ENCODE data around the gene SORCS1. TPM values are rescaled to one million over a fixed set of nuclear protein-coding genes. Genes with fewer than 3 reads are reported as not detected.

Gene SORCS1
- total and polyA plus RNA-seq, 2 of the 13 experiments (the other 11 are each of a cell fraction or from before 2014, with no cell fraction given), result not detected

DNA sequence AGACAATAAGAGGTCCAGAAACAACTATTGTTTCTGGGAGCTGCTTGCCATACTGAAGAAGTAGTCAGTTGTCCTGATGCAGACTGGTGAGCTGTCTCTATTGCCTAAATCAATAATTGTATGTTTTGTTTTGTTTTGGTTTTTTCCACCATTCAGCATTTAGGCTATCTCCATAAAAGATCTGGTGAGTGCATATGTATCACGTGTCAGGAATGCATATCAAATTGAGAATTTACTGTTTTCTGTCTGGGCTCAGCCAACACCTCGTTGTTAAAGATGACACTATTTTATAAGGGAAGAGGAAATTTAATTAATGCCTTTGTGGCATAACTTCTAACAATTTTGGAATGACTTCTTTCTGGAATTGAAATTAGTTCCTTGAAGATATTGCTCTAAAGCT is 66.2 kb downstream of the SORCS1 start:
- Histone ChIP-seq H2AFZ (ENCODE audit: low read length) (no peak overlapping the region), H3K4me3 (replicated peaks in 1 of 3; ENCODE audit: insufficient read depth in 1 of 3, low read depth in 2 of 3, low read length in 3 of 3) (no peak overlapping the region), H3K27me3 (ENCODE audit: control insufficient read depth in 1 of 2, insufficient read depth in 2 of 2, low read length in 2 of 2) (no peaks in the 10 kb centered on the region), H3K79me2 (ENCODE audit: insufficient read depth, low read length) (no peaks in the 10 kb centered on the region), H3K4me2 (ENCODE audit: low read depth, low read length) (no peak overlapping the region), H3K9me3 (ENCODE audit: low read length) (peaks cover 75% of the 10 kb centered on the region), H3K36me3 (replicated peaks in 1 of 2; ENCODE audit: control insufficient read depth in 1 of 2, insufficient read depth in 2 of 2, low read length in 2 of 2) (no peaks in the 10 kb centered on the region), H3K9ac (ENCODE audit: insufficient read depth, low read depth, low read length) (no peak overlapping the region), H3K4me1 (ENCODE audit: insufficient read depth, low read length) (peaks cover 11% of the 10 kb centered on the region), H3K27ac (ENCODE audit: extremely low read length, insufficient read depth, low read length) (no peak overlapping the region), H4K20me1 (ENCODE audit: insufficient read depth, low read length) (no peaks in the 10 kb centered on the region)
- ChIA-PET CTCF (ENCODE audit: low intra/inter-chr PET ratio, low total read pairs) (no interaction called here), POLR2A (no interaction called here)
- intact Hi-C loops (cut with micrococcal nuclease; ENCODE audit: unreplicated experiment) (no loop called here), in situ Hi-C loops (cut with HindIII; ENCODE audit: extremely low pct_ligation_motif_present, low pct_unique_long_range_greater_than_20kb) (no loop called here)
- WGBS (ENCODE audit: low lambda C conversion rate), result 6% methylated on average over 2 of the region's 2 CpGs
- FAIRE-seq, result no peak
- TF ChIP-seq HOXA7 (CRISPR knock-in tag; IDR thresholded peaks at IDR 0.05) (no peak), ZNF672 (CRISPR knock-in tag; IDR thresholded peaks at IDR 0.05) (no peak), WIZ (CRISPR knock-in tag; IDR thresholded peaks at IDR 0.05) (no peak), DNMT3B (CRISPR knock-in tag; conservative IDR thresholded peaks at IDR 0.05) (no peak), NCOA5 (CRISPR knock-in tag; IDR thresholded peaks at IDR 0.05) (no peak), SMYD3 (CRISPR knock-in tag; IDR thresholded peaks at IDR 0.05) (no peak), GZF1 (CRISPR knock-in tag; IDR thresholded peaks at IDR 0.05) (no peak), XRCC5 (optimal IDR thresholded peaks at IDR 0.05; ENCODE audit: low read length) (no peak), ZBTB3 (CRISPR knock-in tag; IDR thresholded peaks at IDR 0.05; ENCODE audit: borderline replicate concordance, low read depth) (no peak), ZNF441 (CRISPR knock-in tag; IDR thresholded peaks at IDR 0.05; ENCODE audit: borderline replicate concordance) (no peak), FOSL1 (CRISPR knock-in tag; IDR thresholded peaks at IDR 0.05; ENCODE audit: borderline replicate concordance) (no peak), AGO1 (IDR thresholded peaks at IDR 0.05; ENCODE audit: low read depth, low read length, poor library complexity, severe bottlenecking) (no peak)
- TF ChIP-seq, protein P1, sequence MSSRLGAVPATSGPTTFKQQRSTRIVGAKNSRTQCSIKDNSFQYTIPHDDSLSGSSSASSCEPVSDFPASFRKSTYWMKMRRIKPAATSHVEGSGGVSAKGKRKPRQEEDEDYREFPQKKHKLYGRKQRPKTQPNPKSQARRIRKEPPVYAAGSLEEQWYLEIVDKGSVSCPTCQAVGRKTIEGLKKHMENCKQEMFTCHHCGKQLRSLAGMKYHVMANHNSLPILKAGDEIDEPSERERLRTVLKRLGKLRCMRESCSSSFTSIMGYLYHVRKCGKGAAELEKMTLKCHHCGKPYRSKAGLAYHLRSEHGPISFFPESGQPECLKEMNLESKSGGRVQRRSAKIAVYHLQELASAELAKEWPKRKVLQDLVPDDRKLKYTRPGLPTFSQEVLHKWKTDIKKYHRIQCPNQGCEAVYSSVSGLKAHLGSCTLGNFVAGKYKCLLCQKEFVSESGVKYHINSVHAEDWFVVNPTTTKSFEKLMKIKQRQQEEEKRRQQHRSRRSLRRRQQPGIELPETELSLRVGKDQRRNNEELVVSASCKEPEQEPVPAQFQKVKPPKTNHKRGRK (CRISPR knock-in tag; IDR thresholded peaks at IDR 0.05), result no peak
- TF ChIP-seq, protein P2, sequence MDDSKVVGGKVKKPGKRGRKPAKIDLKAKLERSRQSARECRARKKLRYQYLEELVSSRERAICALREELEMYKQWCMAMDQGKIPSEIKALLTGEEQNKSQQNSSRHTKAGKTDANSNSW (CRISPR knock-in tag; IDR thresholded peaks at IDR 0.05; ENCODE audit: borderline replicate concordance), result no peak
- TF ChIP-seq, protein P3, sequence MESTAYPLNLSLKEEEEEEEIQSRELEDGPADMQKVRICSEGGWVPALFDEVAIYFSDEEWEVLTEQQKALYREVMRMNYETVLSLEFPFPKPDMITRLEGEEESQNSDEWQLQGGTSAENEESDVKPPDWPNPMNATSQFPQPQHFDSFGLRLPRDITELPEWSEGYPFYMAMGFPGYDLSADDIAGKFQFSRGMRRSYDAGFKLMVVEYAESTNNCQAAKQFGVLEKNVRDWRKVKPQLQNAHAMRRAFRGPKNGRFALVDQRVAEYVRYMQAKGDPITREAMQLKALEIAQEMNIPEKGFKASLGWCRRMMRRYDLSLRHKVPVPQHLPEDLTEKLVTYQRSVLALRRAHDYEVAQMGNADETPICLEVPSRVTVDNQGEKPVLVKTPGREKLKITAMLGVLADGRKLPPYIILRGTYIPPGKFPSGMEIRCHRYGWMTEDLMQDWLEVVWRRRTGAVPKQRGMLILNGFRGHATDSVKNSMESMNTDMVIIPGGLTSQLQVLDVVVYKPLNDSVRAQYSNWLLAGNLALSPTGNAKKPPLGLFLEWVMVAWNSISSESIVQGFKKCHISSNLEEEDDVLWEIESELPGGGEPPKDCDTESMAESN (CRISPR knock-in tag; conservative IDR thresholded peaks at IDR 0.05), result no peak
- ATAC-seq, result no peak
- no peak for DNase-seq (ENCODE audit: low spot score)
- BruUV-seq (replicated peaks), result no TSS peak

Data from HepG2 (cell line).